ENCODE data around the gene SLC37A2. TPM values are rescaled to one million over a fixed set of nuclear protein-coding genes. Genes with fewer than 3 reads are reported as not detected.

SLC37A2 gene
- polyA plus RNA-seq (2013, experiment 1 of 2), result 0.66 TPM
- 0.64 TPM for polyA plus RNA-seq (2013, experiment 2 of 2)

DNA sequence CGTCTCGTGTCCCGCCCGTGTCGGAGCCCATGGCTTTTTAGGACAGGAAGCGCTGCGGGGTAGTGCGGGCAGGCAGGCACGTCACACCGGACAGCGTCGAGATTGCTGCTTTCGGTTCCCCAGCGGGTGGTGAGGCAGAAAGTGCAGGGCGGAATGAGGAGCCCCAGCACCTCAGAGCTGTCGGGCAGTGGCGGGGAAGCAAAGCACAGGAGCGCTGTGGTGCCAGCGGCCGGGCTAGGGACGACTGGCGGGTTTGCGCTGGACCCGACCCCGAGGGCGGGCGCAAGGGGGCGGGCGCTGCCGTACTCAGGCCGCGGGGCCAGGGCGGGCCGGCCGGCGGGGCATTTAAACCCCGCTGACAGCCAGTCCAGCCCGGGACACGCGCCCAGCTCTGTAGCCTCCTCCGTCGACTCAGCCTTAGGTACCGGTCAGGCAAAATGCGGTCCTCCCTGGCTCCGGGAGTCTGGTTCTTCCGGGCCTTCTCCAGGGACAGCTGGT is at the start of gene SLC37A2:
TSS of gene SLC37A2 (plus strand) at position 375 of the 498 bp plus-strand sequence. CDS start at position 438, 63 bp downstream.
- peak within 1 kb of the TSS; percentile 43 for H2BK15ac ChIP-seq (ENCODE audit: low read length)
- WGBS, 2 donors (ENCODE audit: extremely low coverage in 2 of 2, insufficient read length in 2 of 2, insufficient replicate concordance in 1 of 2), result no CpG with 5 or more reads among the region's 46 CpGs
- no peak within 1 kb of the TSS for H3K4ac ChIP-seq (ENCODE audit: low read length)
- H3K23ac ChIP-seq (ENCODE audit: low read depth, low read length, poor library complexity), result peak within 1 kb of the TSS; percentile 46
- no peak within 1 kb of the TSS for H4K8ac ChIP-seq (ENCODE audit: low read depth, low read length)
- peak within 1 kb of the TSS; percentile 100 for H3K4me2 ChIP-seq (ENCODE audit: insufficient read depth, low read length, poor library complexity, severe bottlenecking)
- peak within 1 kb of the TSS; percentile 16 for H2BK5ac ChIP-seq (ENCODE audit: low read length)
- peak within 1 kb of the TSS; percentile 96 for H2BK12ac ChIP-seq (ENCODE audit: low read length)
- H3K14ac ChIP-seq (ENCODE audit: low read length), result peak within 1 kb of the TSS; percentile 87
- peaks cover 0 to 53% (median 28%) of the 10 kb centered on the region in 3 experiments for H3K27me3 ChIP-seq (ENCODE audit: control insufficient read depth in 3 of 3, insufficient read depth in 3 of 3, low read depth in 1 of 3, low read length in 3 of 3)
- peak within 1 kb of the TSS; percentile 32 for H2AK5ac ChIP-seq (ENCODE audit: low read depth, low read length)
- peak within 1 kb of the TSS; percentile 92 for H3K18ac ChIP-seq (ENCODE audit: low read length)
- peaks cover 0 to 6% of the 10 kb centered on the region in 2 donors for H3K4me1 ChIP-seq (ENCODE audit: control insufficient read depth in 2 of 2, insufficient read depth in 1 of 2, low read depth in 1 of 2, low read length in 2 of 2)
- H3K9ac ChIP-seq (ENCODE audit: low read depth, low read length, poor library complexity), result peak within 1 kb of the TSS; percentile 90
- H4K91ac ChIP-seq (ENCODE audit: low read depth, low read length, poor library complexity), result no peak within 1 kb of the TSS
- H3K9me3 ChIP-seq (replicated peaks in 1 of 2; ENCODE audit: control insufficient read depth in 2 of 2, insufficient read depth in 1 of 2, low read depth in 1 of 2, low read length in 2 of 2), result no peaks in the 10 kb centered on the region
- no peak within 1 kb of the TSS for H3K27ac ChIP-seq (replicated peaks; ENCODE audit: low read length)
- peak; percentile 62 for DNase-seq (ENCODE audit: low spot score)
- H3K4me3 ChIP-seq (ENCODE audit: low read length in 2 of 2), result peak within 1 kb of the TSS; percentile 56 to 81
- peak within 1 kb of the TSS; percentile 98 for H2AFZ ChIP-seq (ENCODE audit: low read length)
- no peaks in the 10 kb centered on the region for H3K36me3 ChIP-seq (replicated peaks in 1 of 2; ENCODE audit: control insufficient read depth in 2 of 2, insufficient read depth in 2 of 2, low read length in 2 of 2)
- no peaks in the 10 kb centered on the region for H3K79me1 ChIP-seq (ENCODE audit: low read depth, low read length)
- H2BK120ac ChIP-seq (ENCODE audit: low read depth, low read length), result peak within 1 kb of the TSS; percentile 77

DNA sequence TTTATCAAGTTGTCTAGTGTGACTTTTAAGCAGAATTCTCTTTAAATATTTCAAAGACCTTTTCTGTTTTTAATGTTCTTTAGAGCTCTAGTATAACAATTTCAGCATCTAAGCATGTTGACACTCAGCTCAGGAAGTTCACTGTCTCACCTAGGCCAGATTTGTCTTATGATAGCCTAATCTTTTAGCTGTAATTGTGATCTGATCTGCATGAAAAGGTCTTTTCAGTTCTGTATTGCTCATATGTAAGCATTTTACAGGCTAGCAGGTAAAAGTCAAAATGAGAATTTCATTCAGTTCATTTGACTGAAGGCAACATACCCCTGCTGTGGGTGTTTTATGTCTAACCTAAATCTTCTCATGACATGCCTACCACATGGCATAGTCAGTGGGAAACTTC is 46.7 kb upstream of the SLC37A2 start:
- Histone ChIP-seq H2AFZ (ENCODE audit: low read length) (no peak overlapping the region), H3K4me1 (ENCODE audit: control insufficient read depth in 2 of 2, insufficient read depth in 1 of 2, low read depth in 1 of 2, low read length in 2 of 2) (no peaks in the 10 kb centered on the region)

DNA sequence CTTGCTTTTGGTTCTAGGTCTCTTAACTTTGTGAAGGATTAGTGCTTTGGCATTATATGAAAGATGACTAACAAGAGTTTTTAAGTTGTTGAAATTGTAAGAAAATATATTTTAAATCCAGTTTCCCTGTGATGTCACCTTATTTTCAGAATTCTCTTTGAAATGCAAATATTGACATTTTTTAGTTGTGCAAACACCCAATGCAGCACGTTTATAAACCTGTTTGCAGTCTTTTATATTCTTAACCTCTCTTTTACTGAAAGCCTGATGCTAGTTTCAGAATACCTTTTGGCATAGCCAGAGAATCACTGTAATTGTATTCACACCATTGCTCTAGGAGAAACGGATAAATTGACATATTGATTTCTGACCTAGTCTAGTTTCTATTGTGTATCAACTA is 42.8 kb upstream of the SLC37A2 start:
- Histone ChIP-seq H4K8ac (ENCODE audit: low read depth, low read length) (no peak overlapping the region), H3K9me3 (replicated peaks in 1 of 2; ENCODE audit: control insufficient read depth in 2 of 2, insufficient read depth in 1 of 2, low read depth in 1 of 2, low read length in 2 of 2) (peaks cover 0 to under 1% of the 10 kb centered on the region in 2 donors), H2AFZ (ENCODE audit: low read length) (no peak overlapping the region), H3K18ac (ENCODE audit: low read length) (no peak overlapping the region), H3K79me1 (ENCODE audit: low read depth, low read length) (no peaks in the 10 kb centered on the region), H2BK15ac (ENCODE audit: low read length) (no peak overlapping the region), H2BK120ac (ENCODE audit: low read depth, low read length) (no peak overlapping the region), H2BK12ac (ENCODE audit: low read length) (no peak overlapping the region), H3K4ac (ENCODE audit: low read length) (no peak overlapping the region), H2BK5ac (ENCODE audit: low read length) (no peak overlapping the region), H2AK5ac (ENCODE audit: low read depth, low read length) (no peak overlapping the region), H3K4me2 (ENCODE audit: insufficient read depth, low read length, poor library complexity, severe bottlenecking) (no peak overlapping the region), H3K14ac (ENCODE audit: low read length) (no peak overlapping the region), H3K36me3 (replicated peaks in 1 of 2; ENCODE audit: control insufficient read depth in 2 of 2, insufficient read depth in 2 of 2, low read length in 2 of 2) (no peaks in the 10 kb centered on the region), H3K4me1 (ENCODE audit: control insufficient read depth in 2 of 2, insufficient read depth in 1 of 2, low read depth in 1 of 2, low read length in 2 of 2) (no peaks in the 10 kb centered on the region), H3K27ac (replicated peaks; ENCODE audit: low read length) (no peak overlapping the region), H3K4me3 (ENCODE audit: low read length in 2 of 2) (no peak overlapping the region), H3K9ac (ENCODE audit: low read depth, low read length, poor library complexity) (no peak overlapping the region), H3K23ac (ENCODE audit: low read depth, low read length, poor library complexity) (no peak overlapping the region), H3K27me3 (ENCODE audit: control insufficient read depth in 3 of 3, insufficient read depth in 3 of 3, low read depth in 1 of 3, low read length in 3 of 3) (no peaks in the 10 kb centered on the region), H4K91ac (ENCODE audit: low read depth, low read length, poor library complexity) (no peak overlapping the region)
- WGBS, 2 donors (ENCODE audit: extremely low coverage in 2 of 2, insufficient read length in 2 of 2, insufficient replicate concordance in 1 of 2), result no CpG with 5 or more reads among the region's 2 CpGs
- no peak for DNase-seq (ENCODE audit: low spot score)

More for the DNA sequence above, 46.7 kb upstream of the SLC37A2 start:
- H3K14ac ChIP-seq (ENCODE audit: low read length), result no peak overlapping the region
- H3K4me2 ChIP-seq (ENCODE audit: insufficient read depth, low read length, poor library complexity, severe bottlenecking), result no peak overlapping the region
- no peak overlapping the region for H3K23ac ChIP-seq (ENCODE audit: low read depth, low read length, poor library complexity)
- no peak overlapping the region for H4K8ac ChIP-seq (ENCODE audit: low read depth, low read length)
- no peak overlapping the region for H3K4ac ChIP-seq (ENCODE audit: low read length)
- no peaks in the 10 kb centered on the region for H3K36me3 ChIP-seq (replicated peaks in 1 of 2; ENCODE audit: control insufficient read depth in 2 of 2, insufficient read depth in 2 of 2, low read length in 2 of 2)
- no peak overlapping the region for H2BK5ac ChIP-seq (ENCODE audit: low read length)
- H3K18ac ChIP-seq (ENCODE audit: low read length), result no peak overlapping the region
- H3K27ac ChIP-seq (replicated peaks; ENCODE audit: low read length), result no peak overlapping the region
- no peak overlapping the region for H3K9ac ChIP-seq (ENCODE audit: low read depth, low read length, poor library complexity)
- DNase-seq (ENCODE audit: low spot score), result no peak
- no peak overlapping the region for H2BK15ac ChIP-seq (ENCODE audit: low read length)
- no peak overlapping the region for H4K91ac ChIP-seq (ENCODE audit: low read depth, low read length, poor library complexity)
- no peaks in the 10 kb centered on the region for H3K79me1 ChIP-seq (ENCODE audit: low read depth, low read length)
- no peaks in the 10 kb centered on the region for H3K27me3 ChIP-seq (ENCODE audit: control insufficient read depth in 3 of 3, insufficient read depth in 3 of 3, low read depth in 1 of 3, low read length in 3 of 3)
- H2BK120ac ChIP-seq (ENCODE audit: low read depth, low read length), result no peak overlapping the region
- H3K4me3 ChIP-seq (ENCODE audit: low read length in 2 of 2), result no peak overlapping the region
- no peak overlapping the region for H2AK5ac ChIP-seq (ENCODE audit: low read depth, low read length)
- H2BK12ac ChIP-seq (ENCODE audit: low read length), result no peak overlapping the region
- peaks cover 0 to 10% of the 10 kb centered on the region in 2 donors for H3K9me3 ChIP-seq (replicated peaks in 1 of 2; ENCODE audit: control insufficient read depth in 2 of 2, insufficient read depth in 1 of 2, low read depth in 1 of 2, low read length in 2 of 2)

DNA sequence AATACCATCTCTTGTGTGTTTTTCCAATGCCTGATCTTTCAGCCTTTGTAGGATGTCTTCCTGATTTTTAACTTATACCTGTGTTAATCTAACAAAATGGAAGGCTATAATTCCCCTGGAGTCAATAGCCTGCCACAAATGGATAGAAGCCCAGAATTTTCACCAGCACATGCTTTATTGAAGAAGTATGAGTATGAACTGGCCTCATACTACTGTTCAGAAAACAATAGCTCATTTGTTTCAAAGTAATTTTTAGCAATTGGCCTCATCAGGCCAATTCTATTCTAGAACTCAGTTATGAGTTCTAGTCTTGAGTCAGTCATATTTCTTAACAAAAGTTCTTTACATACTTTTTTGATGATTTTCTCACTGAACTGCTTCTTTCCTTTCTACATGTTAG is 40.6 kb upstream of the SLC37A2 start:
- Histone ChIP-seq H4K91ac (ENCODE audit: low read depth, low read length, poor library complexity) (no peak overlapping the region), H3K27ac (replicated peaks; ENCODE audit: low read length) (no peak overlapping the region), H3K4me1 (ENCODE audit: control insufficient read depth in 2 of 2, insufficient read depth in 1 of 2, low read depth in 1 of 2, low read length in 2 of 2) (peaks cover 0 to 3% of the 10 kb centered on the region in 2 donors), H3K14ac (ENCODE audit: low read length) (no peak overlapping the region), H3K9me3 (replicated peaks in 1 of 2; ENCODE audit: control insufficient read depth in 2 of 2, insufficient read depth in 1 of 2, low read depth in 1 of 2, low read length in 2 of 2) (peaks cover 0 to 2% of the 10 kb centered on the region in 2 donors), H3K4me2 (ENCODE audit: insufficient read depth, low read length, poor library complexity, severe bottlenecking) (no peak overlapping the region), H2AFZ (ENCODE audit: low read length) (no peak overlapping the region), H4K8ac (ENCODE audit: low read depth, low read length) (no peak overlapping the region), H2BK12ac (ENCODE audit: low read length) (no peak overlapping the region), H2BK120ac (ENCODE audit: low read depth, low read length) (no peak overlapping the region), H3K27me3 (ENCODE audit: control insufficient read depth in 3 of 3, insufficient read depth in 3 of 3, low read depth in 1 of 3, low read length in 3 of 3) (no peaks in the 10 kb centered on the region), H2BK15ac (ENCODE audit: low read length) (no peak overlapping the region), H3K79me1 (ENCODE audit: low read depth, low read length) (no peaks in the 10 kb centered on the region), H3K36me3 (replicated peaks in 1 of 2; ENCODE audit: control insufficient read depth in 2 of 2, insufficient read depth in 2 of 2, low read length in 2 of 2) (no peaks in the 10 kb centered on the region), H3K9ac (ENCODE audit: low read depth, low read length, poor library complexity) (no peak overlapping the region), H2AK5ac (ENCODE audit: low read depth, low read length) (no peak overlapping the region), H3K4me3 (ENCODE audit: low read length in 2 of 2) (no peak overlapping the region), H3K23ac (ENCODE audit: low read depth, low read length, poor library complexity) (no peak overlapping the region), H2BK5ac (ENCODE audit: low read length) (no peak overlapping the region), H3K4ac (ENCODE audit: low read length) (no peak overlapping the region), H3K18ac (ENCODE audit: low read length) (no peak overlapping the region)
- no peak for DNase-seq (ENCODE audit: low spot score)
